HG02885 (cell line): ENCODE data around the gene PCK1.
A peak's percentile ranks its signal among the peaks of the same experiment; 100 is the strongest.

ENCODE experiments used
- ATAC-seq: cut with Tn5 transposase; IDR thresholded peaks from one replicate; pipeline ENCODE4 v1.9.1; 2021; ENCODE audit warnings: mild to moderate bottlenecking; ENCODE audit not compliant: unreplicated experiment, poor library complexity

Gene PCK1

DNA sequence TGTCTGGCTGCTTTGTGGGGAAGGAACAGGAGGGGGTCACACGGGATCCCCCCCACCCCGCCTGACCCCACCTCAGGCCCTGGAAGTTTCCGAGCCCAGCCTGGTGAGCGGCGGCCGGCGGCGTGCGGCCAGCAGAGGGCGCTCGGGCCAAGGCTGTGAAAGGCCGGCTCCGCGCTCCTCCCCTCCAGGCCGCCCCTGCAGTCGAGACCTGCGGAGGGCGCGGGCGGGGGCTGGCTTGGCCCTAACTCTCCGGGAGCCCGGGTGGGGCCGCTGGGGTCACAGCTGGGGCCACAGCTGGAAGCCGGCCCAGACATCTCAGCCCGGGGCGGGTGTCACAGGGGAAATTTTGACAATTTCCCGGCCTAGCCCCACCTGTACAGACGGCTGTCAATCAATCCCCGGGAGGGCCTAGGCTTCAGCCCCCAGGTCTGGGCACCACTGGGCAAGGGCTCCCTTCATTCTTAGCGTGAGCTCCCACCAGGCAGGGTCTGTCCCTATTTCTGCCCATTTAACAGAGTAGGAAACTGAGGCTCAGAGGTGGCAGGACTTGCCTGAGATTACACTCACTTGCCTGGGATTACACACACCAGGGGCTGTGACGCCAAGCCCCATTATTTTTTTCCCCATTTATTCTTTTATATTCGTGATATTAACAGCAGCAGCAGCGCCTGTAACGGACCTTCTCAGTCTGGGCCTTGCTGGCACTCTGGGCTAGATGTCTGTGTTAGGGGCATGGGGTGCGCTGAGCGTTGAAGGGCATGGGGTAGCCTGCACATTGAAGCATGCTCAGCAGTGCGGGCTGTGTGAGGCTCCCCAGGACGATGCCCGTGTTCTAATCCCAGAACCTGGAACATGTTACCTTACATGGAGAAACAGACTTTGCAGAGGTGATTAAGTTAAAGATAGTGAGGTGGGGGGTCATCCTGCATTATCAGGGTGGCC is 36.4 kb downstream of the PCK1 start:
- ATAC-seq = peak; percentile 59

GRCh38 chr20:57598060-57598459 is 37.1 kb downstream of the PCK1 start:
- ATAC-seq = no peak

DNA sequence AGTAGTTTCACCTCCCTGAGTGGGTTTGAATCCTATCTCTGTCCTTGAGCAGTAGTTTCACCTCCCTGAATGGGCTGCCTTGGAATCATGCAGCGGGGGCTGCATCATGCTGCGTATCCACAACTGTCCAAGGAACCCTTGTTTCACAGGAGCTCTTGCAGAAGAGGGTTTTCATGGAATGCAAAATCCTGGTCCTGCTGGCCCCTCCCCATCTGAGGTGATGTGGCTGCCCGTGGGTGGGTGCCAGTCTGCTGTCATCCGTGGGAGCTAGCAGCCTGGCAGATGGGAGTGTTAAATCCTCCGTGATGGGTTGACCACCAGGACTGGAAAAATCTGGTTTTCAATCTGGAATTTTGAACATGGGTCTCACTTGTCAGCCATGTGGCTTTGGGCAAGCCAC is 37.6 kb downstream of the PCK1 start:
- ATAC-seq = no peak

DNA sequence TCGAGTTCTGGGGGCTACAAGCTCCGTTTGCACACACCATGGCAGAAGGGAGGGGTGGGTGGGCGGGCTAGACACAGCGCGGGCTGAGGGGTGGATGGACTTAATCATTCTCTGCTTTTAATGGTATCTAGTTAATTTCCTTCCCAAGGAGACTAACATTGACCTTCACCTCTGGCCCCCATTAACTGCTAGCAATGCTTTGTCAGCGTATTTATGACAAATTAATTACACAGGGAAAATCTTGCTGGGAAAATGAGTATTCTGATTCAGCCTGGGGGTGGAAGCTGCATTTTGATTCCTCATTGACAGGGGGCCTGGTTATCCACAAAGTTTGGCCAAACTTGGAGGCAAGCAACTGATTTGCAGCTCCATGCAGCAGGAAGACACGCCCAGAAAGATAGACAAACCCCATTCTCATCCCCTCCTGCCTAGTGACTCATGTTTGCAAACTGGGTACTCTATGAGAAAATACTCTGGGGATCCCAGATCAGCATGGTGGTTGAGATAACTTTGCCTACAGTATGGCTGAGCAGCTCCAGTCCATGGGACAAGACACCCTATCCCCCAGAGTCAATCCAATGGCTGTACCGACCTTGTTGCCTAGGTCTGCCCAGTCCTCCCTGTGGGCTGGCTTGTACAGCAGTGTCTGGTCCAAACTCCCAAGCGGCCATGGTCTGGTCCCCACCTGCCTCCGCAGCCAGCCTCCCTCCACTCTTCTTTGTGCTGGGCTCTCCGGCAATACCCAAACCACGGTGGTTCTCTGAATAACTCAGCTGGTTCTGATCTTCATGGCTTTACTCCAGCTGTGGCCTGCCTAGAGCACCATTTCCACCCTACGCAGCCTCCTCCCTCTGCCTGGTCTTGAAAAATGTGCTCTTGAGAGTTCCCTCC is 39.7 kb downstream of the PCK1 start:
- peak; percentile 57 for ATAC-seq

- no peak for ATAC-seq
Measured at GRCh38 chr20:57601211-57601570, 40.3 kb downstream of the PCK1 start.

DNA sequence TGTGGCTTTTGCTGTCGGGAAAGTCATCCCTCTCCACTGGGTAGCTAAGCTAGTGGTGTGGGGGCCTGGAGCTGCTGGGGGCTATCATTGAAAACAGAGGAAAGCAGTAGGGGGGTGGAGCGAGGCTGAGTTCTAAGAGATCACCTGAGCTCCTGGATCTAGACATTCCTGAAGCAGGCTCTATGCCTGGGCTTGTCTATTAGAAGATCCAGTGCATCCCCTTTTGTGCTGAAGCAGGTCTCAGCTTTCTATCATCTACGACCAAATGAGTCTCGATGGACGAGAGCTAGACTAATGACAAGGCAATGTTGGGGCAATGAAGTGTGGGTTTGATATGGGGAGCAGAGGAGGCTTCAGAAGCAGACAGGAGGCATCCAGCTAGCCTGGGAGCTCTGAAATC is 40.8 kb downstream of the PCK1 start:
- ATAC-seq = no peak

GRCh38 chr20:57603120-57603519 is 42.2 kb downstream of the PCK1 start:
- no peak for ATAC-seq

DNA sequence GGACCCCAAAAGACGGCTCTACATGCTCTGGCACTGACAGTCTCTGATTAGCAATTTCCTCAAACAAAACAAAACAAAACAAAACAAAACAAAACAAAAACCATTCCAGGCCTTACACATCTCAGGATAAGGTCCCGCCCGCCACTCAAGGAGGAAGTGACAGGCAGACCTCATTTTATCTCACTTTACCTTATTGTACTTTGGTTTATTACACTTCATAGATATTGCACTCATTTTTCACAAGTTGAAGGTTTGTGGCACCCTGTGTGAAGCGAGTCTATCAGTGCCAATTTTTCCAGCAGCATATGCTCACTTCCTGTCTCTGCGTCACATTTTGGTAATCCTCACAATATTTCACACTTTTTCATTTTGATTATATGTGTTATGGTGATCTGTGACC is 44.1 kb downstream of the PCK1 start:
- no peak for ATAC-seq

DNA sequence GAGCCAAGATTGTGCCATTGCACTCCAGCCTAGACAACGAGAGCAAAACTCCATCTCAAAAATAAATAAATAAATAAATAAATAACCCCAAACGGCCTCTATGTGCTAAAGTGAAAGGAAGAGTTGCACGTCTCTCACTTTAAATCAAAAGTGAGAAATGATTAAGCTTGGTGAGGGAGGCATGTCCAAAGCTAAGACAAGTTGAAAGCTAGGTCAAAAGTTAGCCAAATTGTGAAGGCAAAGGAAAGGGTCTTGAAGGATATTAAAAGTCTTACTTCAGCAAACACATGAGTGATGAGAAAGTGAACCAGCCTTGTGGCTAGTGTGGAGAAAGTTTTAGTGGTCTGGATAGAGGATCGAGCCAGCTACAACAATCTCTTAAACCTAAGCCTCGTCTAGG is 45.0 kb downstream of the PCK1 start:
- ATAC-seq = no peak

DNA sequence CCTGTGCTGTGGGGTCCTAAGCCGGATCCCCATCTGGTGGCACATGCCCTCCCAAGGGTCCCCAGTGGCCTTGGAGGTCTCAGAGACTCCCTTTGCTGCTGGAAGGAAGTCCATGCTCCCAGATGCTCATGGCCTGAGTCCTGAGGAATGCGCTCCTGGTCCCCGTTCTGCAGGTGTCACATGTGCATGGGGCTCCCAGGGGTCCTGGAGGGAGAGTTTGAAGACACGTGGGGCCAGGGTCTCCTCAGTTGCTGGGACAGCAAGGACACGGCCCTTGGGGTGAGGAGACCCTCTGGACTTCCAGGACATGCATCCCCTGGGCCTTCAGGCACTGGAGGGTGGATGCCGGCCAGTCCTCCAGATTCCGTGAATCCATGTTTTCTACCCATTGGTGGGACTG is 47.6 kb downstream of the PCK1 start:
- ATAC-seq = no peak

DNA sequence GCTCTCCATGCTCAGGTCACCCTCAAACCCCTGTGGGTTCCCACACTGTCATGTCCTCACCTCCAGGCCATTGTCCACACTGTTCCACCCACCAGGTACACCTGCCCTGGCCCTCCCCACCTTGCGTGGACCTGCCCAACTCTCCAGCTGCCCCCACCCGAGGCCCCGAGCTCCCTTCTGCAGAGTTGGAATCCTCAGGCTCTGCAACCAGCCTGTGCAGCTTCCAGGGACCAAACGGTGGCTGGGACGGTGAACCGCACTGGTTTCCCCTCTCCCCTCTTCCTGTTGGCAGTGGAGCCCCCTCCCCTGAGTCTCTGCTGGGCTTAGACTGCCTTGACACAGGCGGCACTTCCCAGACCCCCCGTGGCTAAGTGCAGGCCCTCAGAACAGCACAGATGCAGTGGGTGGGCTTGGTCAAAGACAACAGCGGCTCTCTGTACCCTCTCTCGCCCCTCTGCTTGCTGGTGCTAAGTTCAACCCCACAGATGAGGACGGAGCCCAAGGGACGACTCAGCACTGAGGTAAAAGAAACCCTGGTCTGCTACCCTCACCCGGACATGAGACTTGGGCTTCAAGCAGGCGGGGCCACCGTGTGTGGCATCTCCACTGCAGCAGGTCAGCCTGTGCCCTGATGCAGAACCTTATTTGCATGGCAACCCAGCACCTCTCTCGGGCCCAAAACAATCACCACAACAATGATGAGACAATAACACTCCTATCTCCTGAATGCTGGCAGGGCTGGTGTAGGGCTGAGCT is 48.4 kb downstream of the PCK1 start:
- ATAC-seq = no peak

DNA sequence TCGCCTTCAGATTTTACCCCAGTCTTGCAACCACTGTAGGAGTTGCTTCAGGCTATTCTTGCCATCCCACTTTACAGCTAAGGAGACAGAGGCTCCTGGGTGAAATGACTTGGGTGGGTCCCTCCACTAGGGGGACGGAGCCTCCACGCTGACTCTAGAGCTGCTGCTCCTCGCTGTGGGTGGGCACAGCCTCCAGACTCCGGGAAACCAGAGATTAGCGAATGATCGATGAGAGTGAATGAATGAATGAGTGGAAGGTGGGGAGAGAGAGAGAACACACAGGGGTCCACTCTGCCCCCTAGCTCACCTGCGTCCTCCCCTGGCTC is 48.9 kb downstream of the PCK1 start:
- no peak for ATAC-seq

- no peak for ATAC-seq
Measured at GRCh38 chr20:57610261-57610952, 49.5 kb downstream of the PCK1 start.

DNA sequence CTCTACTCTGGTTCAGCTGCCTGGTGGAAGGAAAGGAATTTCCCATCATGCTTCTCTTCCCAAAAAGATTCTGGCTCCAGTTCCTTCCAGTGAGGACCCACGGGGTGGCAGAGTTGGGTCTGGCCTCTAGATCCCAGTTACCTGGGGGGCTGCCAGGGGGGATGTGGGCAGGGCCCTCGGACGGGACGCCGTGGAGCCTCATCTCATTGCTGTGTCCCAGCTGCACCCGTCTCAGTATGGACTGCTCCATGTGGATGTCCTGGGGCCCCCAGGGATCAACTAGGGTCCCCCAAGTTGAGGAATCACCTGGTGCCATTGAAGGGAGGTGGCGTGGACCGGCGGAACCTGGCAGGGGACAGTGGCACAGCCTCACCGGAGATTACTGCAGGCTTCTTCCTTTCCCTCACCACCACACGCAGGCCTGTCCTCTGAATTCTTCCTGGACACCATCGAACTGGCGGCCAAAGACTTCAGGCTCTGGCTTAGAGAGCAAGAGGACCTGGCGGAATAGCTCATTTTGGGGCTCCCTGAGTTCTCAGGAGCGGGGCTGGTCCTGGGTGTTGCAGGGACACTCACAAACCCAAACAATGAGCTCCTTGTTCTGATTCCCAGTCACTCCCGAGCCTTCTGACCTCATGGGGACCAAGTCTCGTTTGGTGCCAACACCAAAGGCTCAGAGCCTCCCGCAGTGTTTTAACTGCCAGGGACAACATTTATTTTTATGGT is 50.8 kb downstream of the PCK1 start:
- ATAC-seq = no peak

GRCh38 chr20:57612436-57612835 is 51.5 kb downstream of the PCK1 start:
- ATAC-seq = no peak

DNA sequence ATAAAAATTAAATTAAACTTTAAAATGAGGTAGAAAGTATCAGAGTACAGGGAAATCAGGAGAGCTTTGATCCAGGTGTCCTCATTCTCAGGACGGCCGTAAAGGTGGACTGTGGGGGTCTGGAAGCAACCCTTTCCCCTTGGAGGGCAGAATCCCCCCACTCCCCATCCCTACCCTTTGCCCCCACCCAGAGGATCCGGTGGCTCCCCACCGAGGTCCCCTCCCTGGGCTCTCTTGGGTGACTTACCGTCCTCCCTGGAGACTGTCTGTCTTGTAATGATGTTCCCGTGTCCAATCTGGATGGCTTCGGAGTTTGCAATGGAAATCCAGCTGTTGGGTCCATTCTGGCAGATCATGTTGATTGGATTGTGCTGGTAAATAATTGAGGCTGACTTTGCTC is 52.0 kb downstream of the PCK1 start:
- ATAC-seq = no peak

- no peak for ATAC-seq
Measured at GRCh38 chr20:57613481-57613921, 52.6 kb downstream of the PCK1 start.

GRCh38 chr20:57614490-57615444 is 53.9 kb downstream of the PCK1 start:
- no peak for ATAC-seq
